ENCODE results near the gene TOMM40.
"Not testable (repeated sequence)": the region's sequence is repeated elsewhere in the genome, so short reads cannot be mapped to it uniquely, and the experiment has no call there.

The TOMM40 gene

GRCh38 chr19:44872661-44873060, 18.4 kb upstream of the TOMM40 start:
- no peak for DNase-seq

GRCh38 chr19:44874317-44874716, 16.7 kb upstream of the TOMM40 start:
- no peak for DNase-seq

GRCh38 chr19:44875666-44876451, 15.2 kb upstream of the TOMM40 start:
- DNase-seq: no peak

- peak in 1 of 3 experiments; percentile 3 for DNase-seq
Measured at GRCh38 chr19:44876930-44877535, 14.0 kb upstream of the TOMM40 start.

- no peak for DNase-seq
Measured at GRCh38 chr19:44878120-44878865, 12.8 kb upstream of the TOMM40 start.

GRCh38 chr19:44879309-44880065, 11.6 kb upstream of the TOMM40 start:
- DNase-seq: no peak

- DNase-seq: no peak
Measured at GRCh38 chr19:44882063-44882462, 9.0 kb upstream of the TOMM40 start.

- not testable (repeated sequence) for DNase-seq
Measured at GRCh38 chr19:44882619-44883397, 8.2 kb upstream of the TOMM40 start.

- DNase-seq: no peak
Measured at GRCh38 chr19:44883922-44884321, 7.1 kb upstream of the TOMM40 start.

- DNase-seq: no peak
Measured at GRCh38 chr19:44884566-44884965, 6.5 kb upstream of the TOMM40 start.

GRCh38 chr19:44886141-44886540, 4.9 kb upstream of the TOMM40 start:
- DNase-seq: no peak

- no peak for DNase-seq
Measured at GRCh38 chr19:44887648-44888047, 3.4 kb upstream of the TOMM40 start.

- not testable (repeated sequence) for DNase-seq
Measured at GRCh38 chr19:44888335-44888734, 2.7 kb upstream of the TOMM40 start.

- DNase-seq: no peak
Measured at GRCh38 chr19:44889830-44890365, 1.2 kb upstream of the TOMM40 start.

GRCh38 chr19:44890366-44891015, 563 bp upstream of the TOMM40 start:
- peak; percentile 100 for DNase-seq

- no peak for DNase-seq
Measured at GRCh38 chr19:44892932-44893331, 1.9 kb downstream of the TOMM40 start.

- no peak for DNase-seq
Measured at GRCh38 chr19:44893332-44894051, 2.4 kb downstream of the TOMM40 start.

- no peak for DNase-seq
Measured at GRCh38 chr19:44894052-44894400, 3.0 kb downstream of the TOMM40 start.

- no peak for DNase-seq
Measured at GRCh38 chr19:44894946-44895345, 3.9 kb downstream of the TOMM40 start.

GRCh38 chr19:44897835-44898234, 6.8 kb downstream of the TOMM40 start:
- DNase-seq: no peak

Measured in NCI-H1417 (cell line).